Stimulated activated CD4-positive, alpha-beta T cell treated with anti-CD3 and anti-CD28 coated beads, Interleukin-12 subunit alpha, Interleukin-12 subunit beta, amount 100 ng/mL, for 24 hours (primary cell): ENCODE data around the gene HS3ST6.
A peak's percentile ranks its signal among the peaks of the same experiment; 100 is the strongest.
"Not testable (repeated sequence)": the region's sequence is repeated elsewhere in the genome, so short reads cannot be mapped to it uniquely, and the experiment has no call there.

Experiments
- DNase-seq, 2 experiments: peaks; one replicate each; pipeline ENCODE4 v3.0.0-alpha.2; 2020; ENCODE audit warnings: low read depth in 2 of 2

HS3ST6 gene

GRCh38 chr16:1946495-1947368 is 28.5 kb upstream of the HS3ST6 start:
- DNase-seq = no peak

GRCh38 chr16:1945559-1946391 is 27.6 kb upstream of the HS3ST6 start:
- no peak for DNase-seq

GRCh38 chr16:1944612-1945199 is 26.5 kb upstream of the HS3ST6 start:
- no peak for DNase-seq

- DNase-seq = peak; percentile 98 to 100
Measured at GRCh38 chr16:1942810-1943726, 24.9 kb upstream of the HS3ST6 start, which contains the start of gene MSRB1. Gene MSRB1 (minus strand): TSS chr16:1943199. CDS start chr16:1943156, 43 bp downstream.

GRCh38 chr16:1942047-1942809 is 24.0 kb upstream of the HS3ST6 start:
- DNase-seq = no peak

- DNase-seq = no peak
Measured at GRCh38 chr16:1941162-1942046, 23.2 kb upstream of the HS3ST6 start.

GRCh38 chr16:1940273-1941161 is 22.3 kb upstream of the HS3ST6 start:
- no peak for DNase-seq

GRCh38 chr16:1939833-1940232 is 21.6 kb upstream of the HS3ST6 start:
- not testable (repeated sequence) for DNase-seq

GRCh38 chr16:1938910-1939309 is 20.7 kb upstream of the HS3ST6 start:
- no peak for DNase-seq

GRCh38 chr16:1938316-1938715 is 20.1 kb upstream of the HS3ST6 start:
- no peak for DNase-seq

GRCh38 chr16:1936945-1937479 is 18.8 kb upstream of the HS3ST6 start:
- DNase-seq = no peak

GRCh38 chr16:1933097-1933661 is 15.0 kb upstream of the HS3ST6 start:
- no peak for DNase-seq

GRCh38 chr16:1932050-1933028 is 14.1 kb upstream of the HS3ST6 start:
- no peak for DNase-seq

- DNase-seq = no peak
Measured at GRCh38 chr16:1930338-1930720, 12.1 kb upstream of the HS3ST6 start.

- peak; percentile 90 for DNase-seq
Measured at GRCh38 chr16:1929578-1930337, 11.5 kb upstream of the HS3ST6 start.

GRCh38 chr16:1929105-1929504 is 10.9 kb upstream of the HS3ST6 start:
- no peak for DNase-seq
